ENCODE measurements around the gene POU2AF3.

Gene POU2AF3

DNA sequence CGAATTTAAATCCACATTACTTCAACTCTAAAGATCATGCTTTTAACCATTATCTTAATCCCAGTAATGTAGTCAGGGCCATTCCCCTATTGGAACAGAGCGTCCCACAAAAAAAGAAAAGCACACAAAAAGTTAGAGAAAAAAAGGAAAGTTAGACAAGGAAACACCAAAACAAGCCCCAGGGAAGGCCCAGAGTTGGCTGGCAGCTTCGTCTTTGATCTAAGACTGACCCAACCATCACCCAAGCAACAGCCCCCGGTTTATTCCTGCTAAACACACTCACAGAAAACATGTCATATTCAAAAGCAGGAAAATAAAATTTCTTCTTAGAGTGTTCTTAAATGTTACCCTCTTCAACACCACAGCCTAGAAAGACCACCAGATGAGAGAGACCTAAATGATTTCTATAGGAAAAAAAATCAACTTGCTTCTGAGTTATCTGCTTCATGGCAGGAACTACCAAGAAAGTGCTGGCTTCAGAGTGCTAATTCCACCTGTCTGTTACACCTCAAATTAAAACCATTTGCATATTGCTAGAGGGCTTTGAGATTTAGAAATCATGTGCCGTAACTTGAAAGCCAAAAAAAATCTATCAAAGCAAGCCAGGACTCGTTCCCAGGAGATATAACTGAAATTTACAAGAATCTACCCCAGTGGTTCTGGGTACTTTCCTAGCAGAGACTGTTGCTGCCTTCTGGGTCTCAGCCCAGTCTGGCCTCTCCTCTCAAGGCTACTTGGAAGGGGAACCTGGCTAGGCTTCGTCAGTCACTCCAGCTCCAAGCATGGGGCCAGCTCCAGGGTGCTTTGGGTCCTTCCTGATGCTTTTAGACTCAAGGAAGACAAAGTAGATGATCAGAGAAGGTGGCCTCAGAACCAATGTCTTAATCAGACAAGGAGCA lies 31.2 kb downstream of the POU2AF3 start:
- Histone ChIP-seq H3K79me2 (ENCODE audit: insufficient read depth, low read length) (no peaks in the 10 kb centered on the region), H3K4me2 (ENCODE audit: low read length) (no peak overlapping the region), H3K27me3 (ENCODE audit: insufficient read depth, low read length) (no peaks in the 10 kb centered on the region), H3K9me2 (ENCODE audit: low read depth, low read length) (no peaks in the 10 kb centered on the region), H3K9ac (ENCODE audit: low read length) (no peak overlapping the region), H3K36me3 (ENCODE audit: insufficient read depth, low read length) (no peaks in the 10 kb centered on the region), H3K4me3 (ENCODE audit: low read depth, low read length, poor library complexity, severe bottlenecking) (no peak overlapping the region), H3K9me3 (ENCODE audit: low read length) (no peaks in the 10 kb centered on the region), H3F3A (ENCODE audit: insufficient read depth, low read length) (no peaks in the 10 kb centered on the region), H4K20me1 (ENCODE audit: insufficient read depth, low read length) (no peaks in the 10 kb centered on the region), H2AFZ (ENCODE audit: low read length) (no peak overlapping the region), H3K4me1 (ENCODE audit: insufficient read depth, low read length, severe bottlenecking) (peaks cover 28% of the 10 kb centered on the region), H3K27ac (ENCODE audit: low read depth, low read length, poor library complexity, severe bottlenecking) (no peak overlapping the region)
- TF ChIP-seq EZH2 (IDR thresholded peaks at IDR 0.05; ENCODE audit: borderline replicate concordance, low read length), result no peak
- TF ChIP-seq, protein P1, sequence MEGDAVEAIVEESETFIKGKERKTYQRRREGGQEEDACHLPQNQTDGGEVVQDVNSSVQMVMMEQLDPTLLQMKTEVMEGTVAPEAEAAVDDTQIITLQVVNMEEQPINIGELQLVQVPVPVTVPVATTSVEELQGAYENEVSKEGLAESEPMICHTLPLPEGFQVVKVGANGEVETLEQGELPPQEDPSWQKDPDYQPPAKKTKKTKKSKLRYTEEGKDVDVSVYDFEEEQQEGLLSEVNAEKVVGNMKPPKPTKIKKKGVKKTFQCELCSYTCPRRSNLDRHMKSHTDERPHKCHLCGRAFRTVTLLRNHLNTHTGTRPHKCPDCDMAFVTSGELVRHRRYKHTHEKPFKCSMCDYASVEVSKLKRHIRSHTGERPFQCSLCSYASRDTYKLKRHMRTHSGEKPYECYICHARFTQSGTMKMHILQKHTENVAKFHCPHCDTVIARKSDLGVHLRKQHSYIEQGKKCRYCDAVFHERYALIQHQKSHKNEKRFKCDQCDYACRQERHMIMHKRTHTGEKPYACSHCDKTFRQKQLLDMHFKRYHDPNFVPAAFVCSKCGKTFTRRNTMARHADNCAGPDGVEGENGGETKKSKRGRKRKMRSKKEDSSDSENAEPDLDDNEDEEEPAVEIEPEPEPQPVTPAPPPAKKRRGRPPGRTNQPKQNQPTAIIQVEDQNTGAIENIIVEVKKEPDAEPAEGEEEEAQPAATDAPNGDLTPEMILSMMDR (IDR thresholded peaks at IDR 0.05; ENCODE audit: low read length), result no peak

DNA sequence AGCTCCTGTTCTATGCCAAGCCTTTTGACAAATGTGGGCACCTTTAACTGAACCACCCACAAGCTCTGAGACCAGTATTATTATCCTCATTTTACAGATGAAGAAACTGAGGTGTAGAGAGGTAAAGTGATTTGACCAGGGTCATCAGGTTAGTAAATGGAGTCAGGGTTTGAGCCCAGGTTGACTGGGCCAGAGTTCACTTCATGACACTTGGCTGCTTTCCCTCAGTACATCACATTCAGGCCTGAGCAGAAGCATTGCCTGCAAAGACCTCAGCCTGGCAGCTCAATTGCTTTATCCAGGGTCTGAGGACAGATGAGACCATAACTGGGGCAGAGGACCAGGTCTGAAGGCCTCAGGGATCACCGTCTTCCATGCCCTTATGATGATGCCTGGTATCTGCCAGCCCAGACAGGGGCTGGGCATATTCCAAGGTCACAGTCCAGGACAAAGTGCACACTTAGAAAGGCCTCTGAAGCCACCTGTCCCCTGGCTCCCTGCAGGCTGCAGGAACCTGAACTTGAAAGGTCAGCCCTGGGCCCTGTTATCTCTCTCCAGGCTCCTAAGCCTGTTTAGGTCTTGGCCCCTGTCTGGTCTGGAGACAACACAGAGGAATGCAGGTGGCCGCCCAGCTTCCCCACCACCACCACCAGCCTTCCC lies 32.0 kb downstream of the POU2AF3 start:
- no peak overlapping the region for H3K4me2 ChIP-seq (ENCODE audit: low read length)
- H3F3A ChIP-seq (ENCODE audit: insufficient read depth, low read length), result no peaks in the 10 kb centered on the region
- no peaks in the 10 kb centered on the region for H4K20me1 ChIP-seq (ENCODE audit: insufficient read depth, low read length)
- H3K9me2 ChIP-seq (ENCODE audit: low read depth, low read length), result no peaks in the 10 kb centered on the region
- no peak overlapping the region for H3K9ac ChIP-seq (ENCODE audit: low read length)
- no peaks in the 10 kb centered on the region for H3K9me3 ChIP-seq (ENCODE audit: low read length)
- no peak overlapping the region for H3K4me3 ChIP-seq (ENCODE audit: low read depth, low read length, poor library complexity, severe bottlenecking)
- H3K79me2 ChIP-seq (ENCODE audit: insufficient read depth, low read length), result no peaks in the 10 kb centered on the region
- no peak overlapping the region for H2AFZ ChIP-seq (ENCODE audit: low read length)
- no peak overlapping the region for H3K27ac ChIP-seq (ENCODE audit: low read depth, low read length, poor library complexity, severe bottlenecking)
- peaks cover 28% of the 10 kb centered on the region for H3K4me1 ChIP-seq (ENCODE audit: insufficient read depth, low read length, severe bottlenecking)
- no peaks in the 10 kb centered on the region for H3K27me3 ChIP-seq (ENCODE audit: insufficient read depth, low read length)
- no peak for TF ChIP-seq EZH2 (IDR thresholded peaks at IDR 0.05; ENCODE audit: borderline replicate concordance, low read length)
- TF ChIP-seq, protein P1 (IDR thresholded peaks at IDR 0.05; ENCODE audit: low read length), result no peak
- H3K36me3 ChIP-seq (ENCODE audit: insufficient read depth, low read length), result no peaks in the 10 kb centered on the region

DNA sequence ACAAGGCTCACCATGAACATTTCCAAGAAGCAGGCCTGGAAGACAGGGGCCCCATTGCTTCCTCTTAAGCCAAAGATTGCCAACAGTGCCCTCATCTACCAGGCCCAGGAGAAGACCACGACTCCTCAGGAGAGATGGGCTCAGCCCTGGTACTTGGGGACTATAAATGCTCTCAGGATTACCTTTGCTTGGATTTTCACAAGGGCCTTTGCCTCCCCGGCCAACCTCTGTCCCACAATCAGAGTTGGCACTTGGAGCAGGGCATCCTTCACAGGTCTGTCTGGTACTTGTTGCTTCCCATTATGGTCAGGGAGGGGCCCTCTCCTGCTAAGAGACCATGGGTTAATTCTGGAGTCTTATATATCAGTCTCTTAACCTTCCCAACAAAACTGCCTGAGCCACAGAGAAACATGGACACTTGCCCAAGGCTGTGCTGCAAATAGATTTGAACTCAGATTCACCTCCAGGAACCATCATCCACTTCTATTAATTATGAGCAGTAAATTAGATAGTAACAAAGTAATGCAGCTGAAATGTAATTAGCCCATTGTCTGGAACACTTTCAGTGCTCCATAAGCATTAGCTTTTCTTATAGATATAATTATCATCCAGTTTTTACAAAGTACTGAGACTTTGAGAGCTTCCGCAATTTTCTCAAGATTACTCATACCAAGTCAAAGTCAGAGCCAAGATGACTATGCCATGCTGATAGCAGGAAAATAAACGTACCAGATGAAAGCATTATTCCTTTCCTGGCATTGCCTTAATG lies 33.5 kb downstream of the POU2AF3 start:
- no peaks in the 10 kb centered on the region for H3K79me2 ChIP-seq (ENCODE audit: insufficient read depth, low read length)
- H3K4me2 ChIP-seq (ENCODE audit: low read length), result no peak overlapping the region
- TF ChIP-seq, protein P1 (IDR thresholded peaks at IDR 0.05; ENCODE audit: low read length), result no peak
- TF ChIP-seq EZH2 (IDR thresholded peaks at IDR 0.05; ENCODE audit: borderline replicate concordance, low read length), result no peak
- H3K9ac ChIP-seq (ENCODE audit: low read length), result no peak overlapping the region
- no peak overlapping the region for H3K4me3 ChIP-seq (ENCODE audit: low read depth, low read length, poor library complexity, severe bottlenecking)
- H3K27me3 ChIP-seq (ENCODE audit: insufficient read depth, low read length), result no peaks in the 10 kb centered on the region
- H3K9me2 ChIP-seq (ENCODE audit: low read depth, low read length), result no peaks in the 10 kb centered on the region
- peaks cover 28% of the 10 kb centered on the region for H3K4me1 ChIP-seq (ENCODE audit: insufficient read depth, low read length, severe bottlenecking)
- H2AFZ ChIP-seq (ENCODE audit: low read length), result no peak overlapping the region
- H3K27ac ChIP-seq (ENCODE audit: low read depth, low read length, poor library complexity, severe bottlenecking), result no peak overlapping the region
- H3K36me3 ChIP-seq (ENCODE audit: insufficient read depth, low read length), result no peaks in the 10 kb centered on the region
- no peaks in the 10 kb centered on the region for H3K9me3 ChIP-seq (ENCODE audit: low read length)
- no peaks in the 10 kb centered on the region for H4K20me1 ChIP-seq (ENCODE audit: insufficient read depth, low read length)
- H3F3A ChIP-seq (ENCODE audit: insufficient read depth, low read length), result no peaks in the 10 kb centered on the region

Data from OCI-LY1 (cell line).